ENCODE measurements around the gene CCDC88B. TPM values are rescaled to one million over a fixed set of nuclear protein-coding genes. Genes with fewer than 3 reads are reported as not detected.
"Not testable (repeated sequence)": the region's sequence is repeated elsewhere in the genome, so short reads cannot be mapped to it uniquely, and the experiment has no call there.

The CCDC88B gene
- polyA plus RNA-seq, 1 donor from 2014 or later: 1.3 TPM

DNA sequence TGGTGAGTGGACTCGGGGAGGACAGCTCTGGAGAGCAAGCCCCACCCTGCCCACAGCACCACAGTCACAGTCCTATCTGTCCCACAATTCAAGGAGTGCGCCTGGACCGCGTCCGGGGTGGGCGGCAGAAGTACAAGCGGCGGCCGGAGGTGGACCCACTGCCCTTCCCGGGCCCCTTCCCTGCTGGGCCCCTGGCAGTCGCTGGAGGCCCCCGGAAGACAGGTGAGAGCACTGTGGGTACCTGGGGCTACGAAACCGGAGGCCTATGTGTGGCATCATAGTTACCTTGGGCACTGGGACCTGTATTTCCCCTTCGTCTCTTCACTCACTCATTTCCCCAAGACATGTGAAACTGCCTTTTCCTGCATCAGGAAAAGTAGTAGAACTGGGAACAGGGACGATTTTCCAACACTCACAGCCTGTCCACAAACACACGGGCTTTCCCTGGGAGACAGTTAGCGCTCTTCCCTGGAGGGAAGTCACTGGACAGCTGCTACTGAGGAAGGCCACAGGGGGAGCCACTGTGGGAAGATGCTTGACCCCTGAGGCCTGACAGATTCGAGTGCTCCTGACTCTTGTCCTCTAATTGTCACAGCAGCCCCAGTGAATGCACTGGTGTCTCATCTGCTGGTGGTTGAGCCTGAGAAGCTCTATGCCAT lies 25.7 kb upstream of the CCDC88B start:
- no peak overlapping the region for H2AFZ ChIP-seq (ENCODE audit: low read depth, low read length)
- no peaks in the 10 kb centered on the region for H3F3A ChIP-seq (ENCODE audit: insufficient read depth, low read length, poor library complexity, severe bottlenecking)
- H3K9ac ChIP-seq (ENCODE audit: low read length): no peak overlapping the region
- H3K9me3 ChIP-seq (ENCODE audit: low read length): no peaks in the 10 kb centered on the region
- no peaks in the 10 kb centered on the region for H3K9me2 ChIP-seq (ENCODE audit: insufficient read depth, low read length)
- H4K20me1 ChIP-seq (ENCODE audit: insufficient read depth): no peaks in the 10 kb centered on the region
- H3K79me2 ChIP-seq (replicated peaks; ENCODE audit: insufficient read depth, low read length): peaks cover 11% of the 10 kb centered on the region
- H3K27ac ChIP-seq (ENCODE audit: low read length): no peak overlapping the region
- no peaks in the 10 kb centered on the region for H3K27me3 ChIP-seq (ENCODE audit: insufficient read depth, low read depth, low read length)
- no peak overlapping the region for H3K4me2 ChIP-seq (ENCODE audit: low read length)
- H3K4me3 ChIP-seq (ENCODE audit: low read length): no peak overlapping the region
- TF ChIP-seq MXI1 (conservative IDR thresholded peaks at IDR 0.05; ENCODE audit: poor library complexity, severe bottlenecking): no peak
- TF ChIP-seq RAD21 (conservative IDR thresholded peaks at IDR 0.05): no peak
- TF ChIP-seq REST (IDR thresholded peaks at IDR 0.05; ENCODE audit: borderline replicate concordance): no peak
- TF ChIP-seq POLR2AphosphoS5 (IDR thresholded peaks at IDR 0.05): no peak
- TF ChIP-seq CTCF (IDR thresholded peaks at IDR 0.05; ENCODE audit: poor library complexity, severe bottlenecking): no peak
- TF ChIP-seq TAF1 (IDR thresholded peaks at IDR 0.05; ENCODE audit: low read depth): no peak
- no peak for TF ChIP-seq SMC3 (conservative IDR thresholded peaks at IDR 0.05; ENCODE audit: poor library complexity)
- no peak for TF ChIP-seq EP300 (conservative IDR thresholded peaks at IDR 0.05; ENCODE audit: poor library complexity, severe bottlenecking)
- TF ChIP-seq EZH2 (IDR thresholded peaks at IDR 0.05; ENCODE audit: borderline replicate concordance, insufficient read depth, low read length, poor library complexity, severe bottlenecking): no peak
- H3K36me3 ChIP-seq (ENCODE audit: insufficient read depth, low read length): no peaks in the 10 kb centered on the region

GRCh38 chr11:64314805-64315561 lies 25.0 kb upstream of the CCDC88B start:
- Histone ChIP-seq H4K20me1 (ENCODE audit: insufficient read depth) (no peaks in the 10 kb centered on the region), H3K4me3 (ENCODE audit: low read length) (no peak overlapping the region), H3K9ac (ENCODE audit: low read length) (no peak overlapping the region), H3F3A (ENCODE audit: insufficient read depth, low read length, poor library complexity, severe bottlenecking) (no peaks in the 10 kb centered on the region), H3K36me3 (ENCODE audit: insufficient read depth, low read length) (no peaks in the 10 kb centered on the region), H3K4me2 (ENCODE audit: low read length) (no peak overlapping the region), H3K27ac (ENCODE audit: low read length) (no peak overlapping the region), H2AFZ (ENCODE audit: low read depth, low read length) (no peak overlapping the region), H3K9me3 (ENCODE audit: low read length) (no peaks in the 10 kb centered on the region), H3K27me3 (ENCODE audit: insufficient read depth, low read depth, low read length) (no peaks in the 10 kb centered on the region), H3K79me2 (replicated peaks; ENCODE audit: insufficient read depth, low read length) (peaks cover 13% of the 10 kb centered on the region), H3K9me2 (ENCODE audit: insufficient read depth, low read length) (no peaks in the 10 kb centered on the region)
- TF ChIP-seq SMC3 (conservative IDR thresholded peaks at IDR 0.05; ENCODE audit: poor library complexity) (no peak), EZH2 (IDR thresholded peaks at IDR 0.05; ENCODE audit: borderline replicate concordance, insufficient read depth, low read length, poor library complexity, severe bottlenecking) (no peak), REST (IDR thresholded peaks at IDR 0.05; ENCODE audit: borderline replicate concordance) (no peak), MXI1 (conservative IDR thresholded peaks at IDR 0.05; ENCODE audit: poor library complexity, severe bottlenecking) (no peak), EP300 (conservative IDR thresholded peaks at IDR 0.05; ENCODE audit: poor library complexity, severe bottlenecking) (no peak), RAD21 (conservative IDR thresholded peaks at IDR 0.05) (no peak), POLR2AphosphoS5 (IDR thresholded peaks at IDR 0.05) (no peak)

DNA sequence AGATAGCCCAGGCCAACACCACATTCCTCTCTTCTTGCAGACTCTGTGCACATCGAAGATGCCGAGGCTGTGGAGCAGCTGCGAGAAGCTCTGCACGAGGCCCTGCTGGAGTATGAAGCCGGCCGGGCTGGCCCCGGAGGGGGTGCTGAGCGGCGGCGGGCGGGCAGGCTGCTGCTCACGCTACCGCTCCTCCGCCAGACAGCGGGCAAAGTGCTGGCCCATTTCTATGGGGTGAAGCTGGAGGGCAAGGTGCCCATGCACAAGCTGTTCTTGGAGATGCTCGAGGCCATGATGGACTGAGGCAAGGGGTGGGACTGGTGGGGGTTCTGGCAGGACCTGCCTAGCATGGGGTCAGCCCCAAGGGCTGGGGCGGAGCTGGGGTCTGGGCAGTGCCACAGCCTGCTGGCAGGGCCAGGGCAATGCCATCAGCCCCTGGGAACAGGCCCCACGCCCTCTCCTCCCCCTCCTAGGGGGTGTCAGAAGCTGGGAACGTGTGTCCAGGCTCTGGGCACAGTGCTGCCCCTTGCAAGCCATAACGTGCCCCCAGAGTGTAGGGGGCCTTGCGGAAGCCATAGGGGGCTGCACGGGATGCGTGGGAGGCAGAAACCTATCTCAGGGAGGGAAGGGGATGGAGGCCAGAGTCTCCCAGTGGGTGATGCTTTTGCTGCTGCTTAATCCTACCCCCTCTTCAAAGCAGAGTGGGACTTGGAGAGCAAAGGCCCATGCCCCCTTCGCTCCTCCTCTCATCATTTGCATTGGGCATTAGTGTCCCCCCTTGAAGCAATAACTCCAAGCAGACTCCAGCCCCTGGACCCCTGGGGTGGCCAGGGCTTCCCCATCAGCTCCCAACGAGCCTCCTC lies 24.1 kb upstream of the CCDC88B start:
- H3K79me2 ChIP-seq (replicated peaks; ENCODE audit: insufficient read depth, low read length): peaks cover 13% of the 10 kb centered on the region
- peak overlapping the region; percentile 99 for H3K4me3 ChIP-seq (ENCODE audit: low read length)
- H3K9me3 ChIP-seq (ENCODE audit: low read length); H3K9ac ChIP-seq (ENCODE audit: low read length); H4K20me1 ChIP-seq (ENCODE audit: insufficient read depth); H3K36me3 ChIP-seq (ENCODE audit: insufficient read depth, low read length); H3F3A ChIP-seq (ENCODE audit: insufficient read depth, low read length, poor library complexity, severe bottlenecking); H2AFZ ChIP-seq (ENCODE audit: low read depth, low read length); H3K27ac ChIP-seq (ENCODE audit: low read length); H3K9me2 ChIP-seq (ENCODE audit: insufficient read depth, low read length); H3K27me3 ChIP-seq (ENCODE audit: insufficient read depth, low read depth, low read length); H3K4me2 ChIP-seq (ENCODE audit: low read length): not testable (repeated sequence)

All from neural cell (in vitro differentiated cells).